MM.1S (cell line): ENCODE data around the gene ZNF451.
"Not testable (repeated sequence)": the region's sequence is repeated elsewhere in the genome, so short reads cannot be mapped to it uniquely, and the experiment has no call there.

Experiments
- EZH2 ChIP-seq: fragments of 300-600 bp; sonication (generic); optimal IDR thresholded peaks from 2 replicates; pipeline ENCODE3; 2017; ENCODE audit warnings: low read depth, mild to moderate bottlenecking, antibody characterized with exemption, low read length, mixed read lengths
- EZH2phosphoT487 ChIP-seq: fragments of 300-600 bp; sonication (generic); IDR thresholded peaks from 2 replicates; pipeline ENCODE4 v1.6.1; 2018; ENCODE audit warnings: antibody characterized with exemption, low read length
- TF ChIP-seq, protein P1 (sequence below): fragments of 300-600 bp; sonication (generic); IDR thresholded peaks from 2 replicates; pipeline ENCODE4 v1.5.1; 2016; ENCODE audit warnings: antibody characterized with exemption, low read length, mixed read lengths

- TF ChIP-seq EZH2phosphoT487, EZH2: not testable (repeated sequence)
- TF ChIP-seq, protein P1, sequence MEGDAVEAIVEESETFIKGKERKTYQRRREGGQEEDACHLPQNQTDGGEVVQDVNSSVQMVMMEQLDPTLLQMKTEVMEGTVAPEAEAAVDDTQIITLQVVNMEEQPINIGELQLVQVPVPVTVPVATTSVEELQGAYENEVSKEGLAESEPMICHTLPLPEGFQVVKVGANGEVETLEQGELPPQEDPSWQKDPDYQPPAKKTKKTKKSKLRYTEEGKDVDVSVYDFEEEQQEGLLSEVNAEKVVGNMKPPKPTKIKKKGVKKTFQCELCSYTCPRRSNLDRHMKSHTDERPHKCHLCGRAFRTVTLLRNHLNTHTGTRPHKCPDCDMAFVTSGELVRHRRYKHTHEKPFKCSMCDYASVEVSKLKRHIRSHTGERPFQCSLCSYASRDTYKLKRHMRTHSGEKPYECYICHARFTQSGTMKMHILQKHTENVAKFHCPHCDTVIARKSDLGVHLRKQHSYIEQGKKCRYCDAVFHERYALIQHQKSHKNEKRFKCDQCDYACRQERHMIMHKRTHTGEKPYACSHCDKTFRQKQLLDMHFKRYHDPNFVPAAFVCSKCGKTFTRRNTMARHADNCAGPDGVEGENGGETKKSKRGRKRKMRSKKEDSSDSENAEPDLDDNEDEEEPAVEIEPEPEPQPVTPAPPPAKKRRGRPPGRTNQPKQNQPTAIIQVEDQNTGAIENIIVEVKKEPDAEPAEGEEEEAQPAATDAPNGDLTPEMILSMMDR: not testable (repeated sequence)
Observed at GRCh38 chr6:57046332-57047256, 43.4 kb upstream of the ZNF451 start, which contains the start of gene KIAA1586.
